Stimulated activated CD8-positive, alpha-beta memory T cell treated with anti-CD3 and anti-CD28 coated beads, Interleukin-4, amount 100 ng/mL, for 1 hour (primary cell): ENCODE measurements around the gene PHGDH.
"Not testable (repeated sequence)": the region's sequence is repeated elsewhere in the genome, so short reads cannot be mapped to it uniquely, and the experiment has no call there.

ENCODE experiments used
- DNase-seq, 2 donors: peaks; one replicate each; pipeline ENCODE4 v3.0.0-alpha.2; 2020; ENCODE audit warnings: low read depth in 2 of 2, low spot score in 1 of 2

Gene PHGDH

GRCh38 chr1:119711804-119712341 lies at the start of gene PHGDH:
Gene PHGDH (plus strand): TSS chr1:119711934. CDS start chr1:119712023, 89 bp downstream.
- DNase-seq: peak in 1 of 2 donors; percentile 6

DNA sequence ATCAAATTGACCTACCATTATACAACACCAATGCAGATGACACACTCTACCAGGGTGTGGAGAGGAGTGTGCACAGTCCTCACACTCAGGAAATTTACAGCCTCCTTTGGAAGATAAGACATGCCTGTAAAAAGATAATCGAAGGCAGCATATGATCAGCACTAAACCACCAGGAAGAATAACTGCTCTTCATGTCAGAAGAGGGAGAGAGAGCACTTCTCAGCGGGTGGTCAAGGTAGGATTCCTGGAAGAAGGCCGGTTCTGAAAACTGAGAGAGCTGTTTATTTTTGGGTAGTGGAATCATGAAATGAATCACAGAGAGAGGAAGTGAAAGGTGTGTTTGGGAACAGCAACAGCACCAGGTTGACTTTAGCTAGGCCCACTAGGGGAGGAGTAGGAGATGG lies 49.7 kb upstream of the PHGDH start:
- no peak for DNase-seq

DNA sequence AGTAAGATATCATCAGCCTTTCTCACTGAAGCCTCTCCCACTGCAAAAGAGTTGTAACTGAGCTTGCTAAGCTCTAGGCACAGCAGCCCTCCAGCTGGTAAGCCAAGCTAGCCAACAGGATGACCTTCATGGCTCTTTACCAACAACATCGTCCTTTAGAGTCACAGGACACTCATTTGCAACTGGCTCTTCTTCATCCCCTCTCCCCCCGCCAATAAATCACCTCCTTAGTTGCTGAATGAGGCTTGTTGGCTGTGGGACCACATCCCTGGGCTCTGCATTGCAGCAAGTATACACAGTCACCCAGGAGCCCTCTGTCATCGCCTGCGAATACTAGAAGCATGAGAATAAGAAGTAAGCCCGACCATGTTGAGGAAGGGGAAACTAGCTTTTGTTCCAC lies 47.7 kb upstream of the PHGDH start:
- no peak for DNase-seq

- DNase-seq: no peak
These were observed 44.6 kb upstream of the PHGDH start for GRCh38 chr1:119667173-119667572.

- DNase-seq: no peak
These were observed 40.8 kb upstream of the PHGDH start for GRCh38 chr1:119670898-119671297.

DNA sequence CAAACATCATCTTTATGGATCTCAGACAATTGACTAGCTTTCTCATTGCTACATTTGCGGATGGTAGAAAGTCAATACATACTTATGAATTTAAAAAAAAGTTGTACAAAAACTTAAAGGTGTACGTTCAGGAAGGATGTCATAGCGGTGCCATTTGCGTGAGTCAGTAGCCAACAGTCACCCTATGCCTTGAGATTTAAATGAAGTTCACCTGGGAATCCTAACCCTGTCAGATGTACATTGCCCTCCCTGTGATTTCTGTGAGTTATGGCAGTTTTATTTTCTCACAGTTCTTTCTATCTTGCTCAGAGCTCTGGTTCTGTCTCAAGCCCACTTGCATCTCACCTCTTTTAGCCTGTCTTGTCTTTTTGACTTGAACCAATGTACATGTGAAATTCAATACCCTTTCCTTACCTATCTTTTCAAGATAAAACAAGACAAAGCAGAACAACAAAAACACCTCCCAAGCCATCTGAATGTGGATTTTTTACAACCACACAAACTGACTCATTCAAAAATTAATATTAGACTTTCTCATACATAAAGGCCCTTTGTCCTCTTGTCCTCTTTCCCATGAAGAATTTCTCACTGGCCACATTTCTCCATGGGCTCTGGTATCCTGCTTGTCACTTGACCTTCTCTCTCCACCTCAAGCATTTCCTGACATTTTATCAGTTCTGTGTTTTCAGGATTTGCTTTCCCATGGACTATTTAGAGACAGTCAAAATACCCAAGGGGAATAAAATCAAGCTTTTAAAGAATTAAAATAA lies 38.4 kb upstream of the PHGDH start:
- no peak for DNase-seq

DNA sequence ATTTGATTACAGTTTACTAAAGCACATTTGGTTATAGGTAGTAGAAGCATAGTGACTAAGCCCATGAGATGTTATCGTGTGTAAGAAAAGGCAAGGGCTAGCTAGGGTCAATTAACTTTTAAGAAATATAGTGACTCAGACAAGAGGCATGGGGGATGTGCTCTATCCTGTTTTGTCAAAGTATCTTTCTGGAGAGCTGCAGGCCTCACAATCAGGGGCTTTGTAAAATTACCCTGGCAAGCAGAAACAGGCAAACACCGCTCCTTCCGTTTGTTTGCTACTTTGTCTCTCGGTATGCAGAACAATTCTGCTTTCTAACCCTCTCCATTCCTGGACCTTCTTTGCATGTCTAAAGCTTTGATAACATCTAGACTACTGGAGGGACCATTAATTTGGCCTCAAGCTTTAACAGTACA lies 37.6 kb upstream of the PHGDH start:
- no peak for DNase-seq

DNA sequence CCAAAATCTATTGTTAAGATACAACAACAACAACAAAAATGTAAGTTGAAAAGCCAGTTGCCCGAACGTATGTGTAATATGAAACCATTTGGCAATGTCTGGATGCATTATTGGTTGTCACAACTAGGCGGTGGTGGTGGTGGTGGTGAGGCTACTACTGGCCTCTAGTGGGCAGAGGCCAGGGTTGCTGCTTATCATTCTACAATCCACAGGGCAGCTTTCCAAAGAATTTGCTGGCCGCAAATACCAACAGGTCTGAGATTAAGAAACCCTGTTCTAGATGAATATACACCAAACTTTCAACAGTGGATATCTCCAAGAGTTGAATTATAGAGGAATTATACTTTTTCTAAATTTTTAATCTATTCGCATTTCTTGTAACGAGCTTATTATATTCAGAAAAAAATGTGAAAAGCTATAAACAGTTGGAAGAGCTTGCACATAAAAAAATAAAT lies 36.9 kb upstream of the PHGDH start:
- no peak for DNase-seq

DNA sequence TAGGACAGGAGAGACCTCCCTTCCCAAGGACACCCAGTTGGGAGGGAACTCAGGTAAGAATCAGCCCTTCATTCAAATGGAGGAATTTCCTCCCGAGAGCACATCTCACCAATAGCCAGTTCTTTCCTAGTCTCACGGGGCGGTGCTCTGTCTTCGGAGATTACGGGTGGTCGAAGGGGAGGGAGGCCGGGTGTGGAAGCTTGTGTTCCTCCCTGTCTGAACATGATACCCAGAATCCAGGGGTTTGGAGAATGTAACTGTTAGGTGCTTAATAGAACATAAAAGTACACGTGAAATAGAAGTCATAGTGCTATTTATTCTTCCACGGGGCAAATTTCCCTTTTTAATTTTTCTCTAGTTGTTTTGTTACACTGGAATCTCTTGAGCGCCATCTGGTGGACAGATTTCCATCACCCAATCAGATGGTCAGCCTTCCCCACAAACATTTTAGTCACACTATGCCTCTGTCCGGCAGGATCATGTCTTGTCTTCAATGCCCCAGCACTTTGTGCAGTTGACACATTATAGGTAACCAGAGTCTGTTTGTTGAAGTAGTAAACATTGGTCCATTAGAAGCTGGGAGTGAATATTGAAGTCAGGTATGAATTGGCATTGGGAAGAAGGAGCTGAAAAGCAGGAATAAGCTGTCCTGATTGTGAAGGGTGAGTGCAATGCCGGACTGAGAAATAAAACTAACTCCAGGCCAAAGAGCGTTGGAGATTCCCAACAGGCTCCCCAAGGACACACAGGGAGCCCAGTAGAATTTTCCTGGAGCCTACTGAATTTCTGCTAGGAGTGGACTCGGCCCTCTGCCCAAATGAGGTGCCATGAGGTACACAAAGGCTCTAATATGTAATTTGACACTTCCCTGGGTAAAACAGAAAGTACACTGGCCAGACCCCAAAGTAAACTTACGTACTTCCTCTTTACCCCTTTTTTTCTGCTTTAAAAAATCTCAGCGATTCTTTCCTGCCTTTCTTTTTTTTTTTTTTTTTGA lies 36.1 kb upstream of the PHGDH start:
- peak; percentile 15 to 29 for DNase-seq

- no peak for DNase-seq
These were observed 35.0 kb upstream of the PHGDH start for GRCh38 chr1:119676571-119677206.

GRCh38 chr1:119679223-119679622 lies 32.5 kb upstream of the PHGDH start:
- no peak for DNase-seq

- no peak for DNase-seq
These were observed 31.5 kb upstream of the PHGDH start for GRCh38 chr1:119680193-119680592.

- DNase-seq: no peak
These were observed 31.0 kb upstream of the PHGDH start for GRCh38 chr1:119680723-119681122.

DNA sequence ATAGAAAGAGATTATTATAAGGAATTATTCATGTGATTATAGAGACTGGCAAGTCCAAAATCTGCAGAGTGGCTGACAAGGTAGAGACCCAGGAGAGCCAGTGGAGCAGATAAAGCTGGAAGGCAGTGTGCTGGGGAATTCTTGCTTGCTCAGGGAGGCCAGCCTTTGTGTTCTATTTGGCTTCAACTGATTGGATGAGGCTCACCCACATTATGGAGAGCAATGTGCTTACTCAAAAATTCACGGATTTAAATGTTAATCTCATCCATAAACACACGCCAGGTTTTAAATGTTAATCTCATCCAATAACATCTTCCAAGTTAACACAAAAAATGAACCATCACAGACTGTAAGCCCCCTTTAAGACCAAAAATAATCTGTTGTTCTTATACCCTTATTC lies 30.2 kb upstream of the PHGDH start:
- no peak for DNase-seq

- DNase-seq: no peak
These were observed 29.6 kb upstream of the PHGDH start for GRCh38 chr1:119682141-119682540.

DNA sequence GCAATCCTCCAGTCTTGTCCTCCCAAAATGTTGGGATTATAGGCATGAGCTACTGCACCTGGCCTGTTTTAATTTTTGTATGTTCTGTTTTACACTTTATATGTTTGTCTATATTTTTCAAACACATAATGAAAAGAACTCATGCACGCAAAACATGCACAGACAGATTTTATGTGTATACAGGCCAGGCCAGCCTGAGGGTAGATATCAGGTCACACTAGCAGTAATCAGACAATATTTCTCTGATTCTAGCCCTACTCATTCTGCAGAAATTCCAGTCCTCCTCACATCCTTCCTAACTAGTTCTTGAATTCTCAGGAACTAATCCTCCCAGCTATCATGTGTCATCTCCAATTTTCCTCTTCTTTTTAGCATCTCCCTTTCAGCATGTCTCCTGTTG lies 27.8 kb upstream of the PHGDH start:
- no peak for DNase-seq

- no peak for DNase-seq
These were observed 25.1 kb upstream of the PHGDH start for GRCh38 chr1:119686661-119687060.

- no peak for DNase-seq
These were observed 24.2 kb upstream of the PHGDH start for GRCh38 chr1:119687434-119688079.

DNA sequence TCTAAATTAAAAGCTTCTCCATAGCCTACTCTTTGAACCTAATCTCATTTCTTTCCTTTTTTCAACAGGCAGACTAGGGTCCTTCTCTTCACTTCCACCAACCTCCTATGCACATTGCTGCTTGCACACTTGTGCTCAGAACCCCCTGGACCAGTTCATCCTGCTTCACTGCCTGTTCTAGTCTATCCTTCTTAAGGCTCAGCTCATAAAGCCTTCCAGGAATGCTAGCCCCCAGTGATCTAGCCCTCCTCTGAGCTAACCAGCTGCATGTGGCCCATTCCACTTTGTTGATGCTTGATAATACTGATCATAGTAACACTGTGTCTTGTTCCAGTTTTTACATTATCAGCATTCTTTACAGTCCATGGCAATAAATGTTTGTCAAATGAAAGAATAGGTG lies 22.9 kb upstream of the PHGDH start:
- DNase-seq: no peak

DNA sequence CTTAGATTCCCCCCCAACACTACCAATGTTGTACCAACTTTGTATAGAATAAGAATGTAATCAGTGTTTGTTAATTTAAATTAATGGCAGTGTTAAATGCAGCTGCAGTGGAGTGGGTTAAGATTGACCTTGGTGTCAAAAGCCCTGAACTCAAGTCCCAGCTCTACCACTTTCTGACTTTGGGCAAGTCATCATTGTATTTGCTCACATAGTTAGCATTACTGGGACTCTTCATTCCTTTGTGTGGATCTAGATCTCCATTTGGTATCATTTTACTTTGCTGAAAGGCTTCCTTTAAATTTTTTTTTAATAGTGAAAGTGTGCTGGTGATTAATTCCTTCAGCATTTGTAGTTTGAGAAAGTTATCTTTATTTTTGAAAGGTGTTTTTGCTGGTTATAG lies 22.2 kb upstream of the PHGDH start:
- DNase-seq: no peak

DNA sequence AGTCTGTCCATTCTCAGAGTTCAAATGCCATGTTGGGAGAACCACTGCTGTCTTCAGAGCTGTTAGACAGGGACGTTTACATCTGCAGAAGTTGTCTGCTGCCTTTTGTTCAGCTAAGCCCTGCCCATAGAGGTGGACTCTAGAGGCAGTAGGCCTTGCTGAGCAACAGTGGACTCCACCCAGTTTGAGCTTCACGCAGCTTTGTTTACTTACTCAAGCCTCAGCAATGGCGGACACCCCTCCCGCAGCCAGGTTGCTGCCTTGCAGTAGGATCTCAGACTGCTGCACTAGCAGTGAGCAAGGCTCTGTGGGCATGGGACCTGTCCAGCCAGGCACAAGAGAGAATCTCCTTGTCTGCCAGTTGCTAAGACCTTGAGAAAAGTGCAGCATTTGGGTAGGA lies 14.9 kb upstream of the PHGDH start:
- DNase-seq: not testable (repeated sequence)
